Measurements from ENCODE around the gene NRCAM.

The NRCAM gene

DNA sequence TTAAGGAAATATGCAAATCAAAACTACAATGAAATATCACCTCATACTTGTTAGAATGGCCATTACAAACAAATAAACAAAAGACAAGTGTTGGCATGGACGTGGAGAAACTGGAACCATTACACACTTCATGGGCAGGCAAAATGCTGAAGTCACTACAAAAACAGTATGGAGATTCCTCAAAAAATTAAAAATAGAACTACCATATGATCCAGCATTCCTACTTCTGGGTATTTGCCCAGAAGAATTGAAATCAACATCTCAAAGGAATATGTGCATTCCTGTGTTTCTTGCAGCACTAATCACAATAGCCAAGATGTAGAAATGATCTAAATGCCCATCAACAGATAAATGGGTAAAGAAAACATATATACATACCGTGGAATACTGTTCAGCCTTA is 83.6 kb downstream of the NRCAM start:
- no peak for DNase-seq (ENCODE audit: extremely low read depth, low read depth)
- TF ChIP-seq, protein P1, sequence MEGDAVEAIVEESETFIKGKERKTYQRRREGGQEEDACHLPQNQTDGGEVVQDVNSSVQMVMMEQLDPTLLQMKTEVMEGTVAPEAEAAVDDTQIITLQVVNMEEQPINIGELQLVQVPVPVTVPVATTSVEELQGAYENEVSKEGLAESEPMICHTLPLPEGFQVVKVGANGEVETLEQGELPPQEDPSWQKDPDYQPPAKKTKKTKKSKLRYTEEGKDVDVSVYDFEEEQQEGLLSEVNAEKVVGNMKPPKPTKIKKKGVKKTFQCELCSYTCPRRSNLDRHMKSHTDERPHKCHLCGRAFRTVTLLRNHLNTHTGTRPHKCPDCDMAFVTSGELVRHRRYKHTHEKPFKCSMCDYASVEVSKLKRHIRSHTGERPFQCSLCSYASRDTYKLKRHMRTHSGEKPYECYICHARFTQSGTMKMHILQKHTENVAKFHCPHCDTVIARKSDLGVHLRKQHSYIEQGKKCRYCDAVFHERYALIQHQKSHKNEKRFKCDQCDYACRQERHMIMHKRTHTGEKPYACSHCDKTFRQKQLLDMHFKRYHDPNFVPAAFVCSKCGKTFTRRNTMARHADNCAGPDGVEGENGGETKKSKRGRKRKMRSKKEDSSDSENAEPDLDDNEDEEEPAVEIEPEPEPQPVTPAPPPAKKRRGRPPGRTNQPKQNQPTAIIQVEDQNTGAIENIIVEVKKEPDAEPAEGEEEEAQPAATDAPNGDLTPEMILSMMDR (IDR thresholded peaks at IDR 0.05; ENCODE audit: low read depth, low read length): no peak

DNA sequence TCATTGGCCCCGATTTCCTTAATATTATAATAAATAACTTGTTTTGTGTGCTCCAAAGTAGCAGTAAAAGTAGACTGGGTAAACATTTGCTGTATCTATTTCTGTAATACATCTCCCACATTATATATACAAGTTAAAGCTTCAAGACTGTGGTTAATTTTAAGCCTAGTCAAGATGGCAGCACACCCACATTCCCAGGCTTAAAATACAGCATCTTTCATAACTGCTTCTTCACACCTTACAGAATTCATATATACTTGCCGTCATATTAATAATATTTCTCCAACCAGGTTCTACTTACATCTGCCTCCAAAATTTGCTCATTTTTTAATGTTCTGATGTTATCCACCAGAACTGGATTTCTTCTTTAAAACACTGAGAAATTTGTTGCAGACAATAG is 85.6 kb downstream of the NRCAM start:
- TF ChIP-seq, protein P1 (IDR thresholded peaks at IDR 0.05; ENCODE audit: low read depth, low read length): no peak
- no peak for DNase-seq (ENCODE audit: extremely low read depth, low read depth)

GRCh38 chr7:108368466-108368865 is 87.8 kb downstream of the NRCAM start:
- DNase-seq (ENCODE audit: extremely low read depth, low read depth): no peak
- TF ChIP-seq, protein P1 (IDR thresholded peaks at IDR 0.05; ENCODE audit: low read depth, low read length): no peak

DNA sequence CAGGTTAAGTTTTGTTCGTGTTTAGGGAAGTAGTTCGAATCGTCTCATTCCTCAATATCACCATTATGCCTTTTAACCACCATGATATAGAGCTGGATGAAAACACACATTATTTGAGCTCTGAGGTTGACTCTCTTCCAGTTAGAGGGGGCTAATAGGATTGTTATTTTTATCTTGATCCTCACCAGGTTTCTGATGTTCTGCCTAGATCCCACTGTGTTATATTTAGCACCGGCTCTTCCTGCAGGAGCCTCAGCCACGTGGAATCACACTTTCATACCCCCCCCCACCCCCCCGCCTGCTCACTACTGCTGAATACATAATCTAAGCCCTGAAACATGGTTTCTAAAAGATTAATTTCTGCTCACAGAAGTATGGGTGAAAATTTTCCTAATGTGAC is 88.3 kb downstream of the NRCAM start:
- TF ChIP-seq, protein P1 (IDR thresholded peaks at IDR 0.05; ENCODE audit: low read depth, low read length): no peak
- DNase-seq (ENCODE audit: extremely low read depth, low read depth): no peak

DNA sequence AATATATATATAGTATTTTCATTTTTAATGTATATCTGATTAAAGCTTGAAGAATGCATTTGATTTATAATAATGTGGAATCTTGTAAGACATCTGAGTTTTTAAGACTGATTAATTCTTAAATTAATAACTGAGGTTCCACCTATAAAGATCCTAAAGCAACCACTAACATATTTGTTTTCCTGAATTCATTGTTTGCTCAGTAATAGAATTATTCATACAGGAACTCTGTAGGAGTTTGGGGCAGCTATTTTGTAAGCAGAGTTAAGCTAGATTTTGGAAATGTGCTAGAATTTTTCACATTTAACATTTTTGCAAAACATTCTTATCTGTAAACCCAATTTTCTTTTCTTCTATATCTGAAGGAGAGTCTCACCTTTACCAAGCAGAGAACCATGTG is 88.9 kb downstream of the NRCAM start:
- TF ChIP-seq, protein P1 (IDR thresholded peaks at IDR 0.05; ENCODE audit: low read depth, low read length): no peak
- no peak for DNase-seq (ENCODE audit: extremely low read depth, low read depth)

DNA sequence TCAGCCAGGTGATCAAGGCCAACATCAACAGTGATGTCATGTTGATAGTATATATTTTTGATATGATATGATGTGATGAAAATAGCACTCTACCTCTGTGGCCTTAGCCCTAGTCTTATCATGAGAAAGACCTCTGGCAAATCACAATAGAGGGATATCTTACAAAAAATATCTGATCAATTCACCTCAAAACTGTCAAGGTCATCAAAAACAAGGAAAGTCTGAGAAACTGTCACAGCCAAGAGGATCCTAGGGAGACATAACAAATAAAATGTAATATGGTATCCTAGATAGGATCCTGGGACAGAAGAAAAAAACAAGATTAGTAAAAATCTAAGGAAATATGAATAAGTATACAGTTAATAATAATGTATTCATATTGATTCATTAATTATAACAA is 92.6 kb downstream of the NRCAM start:
- TF ChIP-seq, protein P1 (IDR thresholded peaks at IDR 0.05; ENCODE audit: low read depth, low read length): no peak
- DNase-seq (ENCODE audit: extremely low read depth, low read depth): no peak

- TF ChIP-seq, protein P1 (IDR thresholded peaks at IDR 0.05; ENCODE audit: low read depth, low read length): no peak
- no peak for DNase-seq (ENCODE audit: extremely low read depth, low read depth)
Observed at GRCh38 chr7:108360058-108360800, 96.0 kb downstream of the NRCAM start.

Data from AG09319 (cell line).